Measurements from ENCODE around the gene COL5A3.
"Not testable (repeated sequence)": the region's sequence is repeated elsewhere in the genome, so short reads cannot be mapped to it uniquely, and the experiment has no call there.

The COL5A3 gene

GRCh38 chr19:9934132-9934950, 76.0 kb downstream of the COL5A3 start:
- DNase-seq = peak; percentile 75 to 81

- no peak for DNase-seq
These were observed 77.5 kb downstream of the COL5A3 start for GRCh38 chr19:9932835-9933234.

GRCh38 chr19:9931629-9932028, 78.7 kb downstream of the COL5A3 start:
- DNase-seq = no peak

GRCh38 chr19:9923440-9923839, 86.9 kb downstream of the COL5A3 start:
- no peak for DNase-seq

- not testable (repeated sequence) for DNase-seq
These were observed 87.4 kb downstream of the COL5A3 start for GRCh38 chr19:9922782-9923379.

GRCh38 chr19:9917321-9917720, 93.0 kb downstream of the COL5A3 start:
- DNase-seq = no peak

- no peak for DNase-seq
These were observed 93.6 kb downstream of the COL5A3 start for GRCh38 chr19:9916719-9917118.

GRCh38 chr19:9914315-9915207, 95.7 kb downstream of the COL5A3 start:
- peak; percentile 88 to 89 for DNase-seq

GRCh38 chr19:9914001-9914314, 96.3 kb downstream of the COL5A3 start:
- no peak for DNase-seq

GRCh38 chr19:9913237-9914000, 96.9 kb downstream of the COL5A3 start:
- peak in 1 of 2 donors; percentile 16 for DNase-seq

- no peak for DNase-seq
These were observed 97.6 kb downstream of the COL5A3 start for GRCh38 chr19:9912551-9913236.

- DNase-seq = no peak
These were observed 98.6 kb downstream of the COL5A3 start for GRCh38 chr19:9911524-9912185.

GRCh38 chr19:9910625-9911024, 99.7 kb downstream of the COL5A3 start:
- DNase-seq = no peak

All from activated CD4-positive, alpha-beta T cell treated with anti-CD3 and anti-CD28 coated beads for 4 hours (primary cell).